GM18873 (cell line): ENCODE results near the gene MRPS31.
"Not testable (repeated sequence)": the region's sequence is repeated elsewhere in the genome, so short reads cannot be mapped to it uniquely, and the experiment has no call there.

ENCODE experiments used
- ATAC-seq: cut with Tn5 transposase; IDR thresholded peaks from one replicate; pipeline ENCODE4 v1.9.1; 2021; ENCODE audit warnings: mild to moderate bottlenecking, moderate library complexity, moderate number of reproducible peaks; ENCODE audit not compliant: unreplicated experiment, low FRiP score

Gene MRPS31

GRCh38 chr13:40764587-40765403 is 6.2 kb downstream of the MRPS31 start:
- ATAC-seq = no peak

DNA sequence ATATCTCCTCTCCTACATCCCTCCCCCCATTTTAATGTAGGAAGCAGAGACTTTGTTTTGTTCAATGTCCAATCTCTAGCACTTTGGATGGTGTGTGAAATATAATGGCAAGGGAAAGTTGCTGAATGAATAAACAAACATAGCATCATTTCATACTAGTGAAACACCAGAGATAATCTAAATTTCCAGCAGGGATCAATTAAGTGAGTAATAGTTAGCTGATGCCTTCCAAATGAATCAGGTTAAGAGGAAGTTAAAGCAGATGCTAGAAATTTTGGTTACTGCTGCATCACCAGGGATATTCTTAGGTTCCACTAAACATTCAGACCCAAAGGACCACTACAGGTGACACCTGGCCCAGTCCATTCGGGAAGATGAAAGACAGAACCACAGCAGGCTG is 8.1 kb downstream of the MRPS31 start:
- no peak for ATAC-seq

DNA sequence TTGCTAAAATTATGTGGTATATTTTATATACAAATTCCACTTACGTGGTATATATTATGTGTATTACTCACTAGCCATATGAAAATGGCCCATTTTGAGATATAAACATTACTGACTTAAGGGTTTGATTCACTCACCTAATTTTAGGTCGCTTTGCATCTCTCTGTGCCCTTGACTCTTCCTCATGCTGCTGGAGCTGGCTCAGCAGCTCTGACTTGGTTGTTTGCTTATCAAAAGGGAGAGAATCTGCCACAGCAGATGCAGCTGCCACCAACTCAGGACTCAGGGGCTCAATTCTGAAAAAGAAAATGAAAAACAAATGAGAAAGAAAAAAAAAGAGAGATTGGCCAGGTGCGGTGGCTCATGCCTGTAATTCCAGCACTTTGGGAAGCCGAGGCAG is 12.2 kb downstream of the MRPS31 start:
- peak; percentile 39 for ATAC-seq

- peak; percentile 40 for ATAC-seq
Measured at GRCh38 chr13:40756042-40756441, 14.9 kb downstream of the MRPS31 start.

GRCh38 chr13:40755082-40755700 is 15.8 kb downstream of the MRPS31 start:
- ATAC-seq = no peak

DNA sequence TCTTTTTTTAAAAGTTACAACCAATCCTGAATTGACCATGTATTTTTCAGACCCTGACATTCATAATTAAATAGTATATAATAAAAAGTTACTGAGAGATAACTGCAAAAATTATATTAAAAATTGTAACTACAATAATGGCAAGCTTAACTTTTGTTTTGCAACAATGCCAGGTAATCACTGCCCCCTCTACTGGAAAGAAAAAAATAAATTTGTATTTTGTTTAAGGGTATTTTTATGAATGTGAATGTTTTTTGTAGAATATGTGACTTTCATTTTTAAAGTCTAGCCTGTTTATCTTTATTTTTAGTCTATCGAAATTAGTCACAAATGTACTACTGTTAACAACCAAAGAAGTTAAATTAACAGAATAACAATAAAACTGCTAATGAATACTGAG is 21.7 kb downstream of the MRPS31 start:
- ATAC-seq = no peak

DNA sequence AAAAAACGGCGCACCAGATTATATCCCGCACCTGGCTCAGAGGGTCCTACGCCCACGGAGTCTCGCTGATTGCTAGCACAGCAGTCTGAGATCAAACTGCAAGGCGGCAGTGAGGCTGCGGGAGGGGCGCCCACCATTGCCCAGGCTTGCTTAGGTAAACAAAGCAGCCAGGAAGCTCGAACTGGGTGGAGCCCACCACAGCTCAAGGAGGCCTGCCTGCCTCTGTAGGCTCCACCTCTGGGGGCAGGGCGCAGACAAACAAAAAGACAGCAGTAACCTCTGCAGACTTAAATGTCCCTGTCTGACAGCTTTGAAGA is 35.8 kb downstream of the MRPS31 start:
- ATAC-seq = not testable (repeated sequence)

- ATAC-seq = not testable (repeated sequence)
Measured at GRCh38 chr13:40734536-40735231, 36.3 kb downstream of the MRPS31 start.

GRCh38 chr13:40732658-40733057 is 38.3 kb downstream of the MRPS31 start:
- no peak for ATAC-seq

DNA sequence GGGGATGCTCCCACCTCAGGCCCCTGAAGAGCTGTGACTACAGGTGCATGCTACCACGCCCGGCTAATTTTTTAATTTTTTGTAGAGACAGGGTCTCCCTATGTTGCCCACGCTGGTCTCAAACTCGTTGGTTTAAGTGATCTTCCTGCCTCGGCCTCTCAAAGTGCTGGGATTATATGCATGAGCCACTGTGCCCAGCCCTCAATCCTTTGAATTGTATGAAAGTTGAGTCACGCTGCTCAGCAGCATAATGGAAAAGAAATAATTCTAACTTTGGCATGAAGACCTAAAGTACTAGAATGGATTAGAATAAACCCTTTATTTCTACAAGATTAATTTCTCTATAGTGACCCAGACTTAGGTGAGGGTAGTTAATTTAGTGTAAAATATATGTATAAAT is 42.4 kb downstream of the MRPS31 start:
- ATAC-seq = no peak

- ATAC-seq = not testable (repeated sequence)
Measured at GRCh38 chr13:40714433-40714832, 56.6 kb downstream of the MRPS31 start.

GRCh38 chr13:40706439-40706838 is 64.6 kb downstream of the MRPS31 start:
- no peak for ATAC-seq

- ATAC-seq = peak; percentile 69
Measured at GRCh38 chr13:40697711-40698110, 73.3 kb downstream of the MRPS31 start.

- no peak for ATAC-seq
Measured at GRCh38 chr13:40694426-40694825, 76.6 kb downstream of the MRPS31 start.

DNA sequence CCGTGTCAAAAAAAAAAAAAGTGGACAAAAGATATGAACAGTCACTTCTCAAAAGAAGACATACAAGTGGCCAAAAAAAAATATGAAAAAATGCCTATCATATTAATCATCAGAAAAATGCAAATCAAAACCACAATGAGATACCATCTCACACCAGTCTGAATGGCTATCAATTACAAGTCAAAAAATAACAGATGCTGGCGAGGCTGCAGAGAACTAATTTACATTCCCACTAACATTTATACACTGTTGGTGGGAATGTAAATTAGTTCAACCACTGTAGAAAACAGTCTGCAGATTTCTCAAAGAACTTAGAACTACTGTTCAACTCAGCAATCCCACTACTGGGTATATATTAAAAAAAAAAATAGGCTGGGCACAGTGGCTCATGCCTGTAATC is 78.0 kb downstream of the MRPS31 start:
- no peak for ATAC-seq

DNA sequence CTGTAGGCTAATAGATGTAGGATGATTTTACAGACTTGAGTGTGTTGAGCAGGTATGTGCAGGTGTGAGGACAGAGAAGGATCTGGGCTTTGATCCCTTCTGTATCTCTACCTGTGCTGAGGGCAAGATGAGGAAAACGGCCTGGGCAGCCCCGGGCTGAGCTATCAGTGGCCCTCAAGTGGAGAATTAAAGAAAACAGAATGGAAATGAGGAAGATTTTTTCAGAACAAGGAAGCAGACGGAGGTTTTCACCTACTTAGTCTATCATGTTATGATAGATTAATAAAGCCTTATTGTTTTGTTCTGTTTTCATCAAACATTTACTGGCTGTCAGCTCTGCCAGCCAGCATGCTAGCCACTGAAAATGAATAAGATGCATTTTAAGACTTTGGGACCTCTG is 82.2 kb downstream of the MRPS31 start:
- no peak for ATAC-seq

DNA sequence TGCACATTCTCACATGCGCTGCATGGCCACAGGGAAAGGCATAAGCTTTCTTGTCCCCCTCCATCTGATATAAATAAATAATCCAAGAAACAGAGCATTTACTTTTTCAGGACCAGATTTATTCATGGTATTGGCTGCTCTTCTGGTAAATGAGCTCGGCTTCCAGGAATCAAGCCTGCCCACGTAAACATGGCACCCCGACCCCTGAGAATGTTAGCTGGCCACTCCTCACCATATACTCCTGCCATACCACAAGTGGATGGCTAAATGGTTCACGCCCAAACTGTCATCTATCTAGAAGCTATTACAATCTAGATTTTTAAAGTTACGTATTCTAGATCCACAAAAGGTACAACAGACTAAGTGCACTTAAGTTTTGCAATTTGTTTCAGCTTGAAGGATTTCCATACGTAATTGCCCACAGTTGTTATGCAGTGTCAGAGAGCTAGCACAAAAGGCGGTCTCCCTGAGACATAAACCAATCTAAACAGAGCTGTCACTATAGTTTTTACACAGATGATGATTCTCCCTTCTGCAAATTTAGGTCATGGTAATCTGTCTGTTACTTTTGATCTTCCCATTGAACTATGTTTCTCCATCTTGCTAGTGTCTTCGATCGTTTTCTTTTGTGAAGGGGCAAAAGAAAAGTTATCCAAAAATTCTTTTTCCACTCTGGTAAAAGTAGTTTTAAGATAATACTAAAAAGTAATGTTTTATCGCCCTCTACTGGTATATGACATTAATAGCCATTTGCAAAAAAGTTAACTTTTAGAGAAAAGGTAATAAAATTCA is 88.3 kb downstream of the MRPS31 start:
- ATAC-seq = no peak

DNA sequence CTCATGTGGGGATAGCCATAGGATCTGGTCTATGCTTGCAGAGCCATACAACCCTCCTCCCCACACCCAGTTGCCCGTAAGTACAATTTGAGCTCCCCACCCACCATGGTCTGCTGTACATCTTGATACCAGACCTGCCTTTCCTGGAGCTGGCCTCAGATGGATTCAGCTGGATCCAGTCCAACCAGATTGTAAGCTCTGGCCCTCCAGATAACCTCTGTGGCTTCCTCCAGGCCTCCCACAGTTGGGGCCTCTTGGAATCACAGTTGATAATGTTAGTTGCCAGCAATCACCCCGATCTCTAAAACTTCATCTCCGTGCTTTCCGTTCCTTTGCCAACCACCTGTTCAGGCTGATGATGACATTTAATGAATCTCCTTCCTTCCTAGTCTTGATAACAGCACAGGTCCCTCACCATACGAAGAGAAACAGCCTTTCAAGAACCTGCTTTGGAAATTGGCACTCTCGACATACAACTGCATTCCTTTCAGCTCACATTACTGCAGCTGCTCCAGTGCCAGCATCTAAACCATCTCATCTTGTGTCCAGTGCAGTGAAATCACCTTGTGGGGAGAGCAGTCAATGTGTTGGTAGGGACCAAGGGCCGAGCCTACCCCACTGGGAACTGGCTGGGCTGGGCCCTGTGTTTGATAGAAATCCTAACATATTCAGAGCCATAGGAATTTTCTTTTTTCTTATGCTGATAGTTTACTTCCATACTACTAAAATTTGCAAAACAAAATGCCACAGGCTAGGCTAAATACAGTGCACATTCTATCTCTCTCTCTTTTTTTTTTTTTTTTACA is 89.4 kb downstream of the MRPS31 start:
- no peak for ATAC-seq

DNA sequence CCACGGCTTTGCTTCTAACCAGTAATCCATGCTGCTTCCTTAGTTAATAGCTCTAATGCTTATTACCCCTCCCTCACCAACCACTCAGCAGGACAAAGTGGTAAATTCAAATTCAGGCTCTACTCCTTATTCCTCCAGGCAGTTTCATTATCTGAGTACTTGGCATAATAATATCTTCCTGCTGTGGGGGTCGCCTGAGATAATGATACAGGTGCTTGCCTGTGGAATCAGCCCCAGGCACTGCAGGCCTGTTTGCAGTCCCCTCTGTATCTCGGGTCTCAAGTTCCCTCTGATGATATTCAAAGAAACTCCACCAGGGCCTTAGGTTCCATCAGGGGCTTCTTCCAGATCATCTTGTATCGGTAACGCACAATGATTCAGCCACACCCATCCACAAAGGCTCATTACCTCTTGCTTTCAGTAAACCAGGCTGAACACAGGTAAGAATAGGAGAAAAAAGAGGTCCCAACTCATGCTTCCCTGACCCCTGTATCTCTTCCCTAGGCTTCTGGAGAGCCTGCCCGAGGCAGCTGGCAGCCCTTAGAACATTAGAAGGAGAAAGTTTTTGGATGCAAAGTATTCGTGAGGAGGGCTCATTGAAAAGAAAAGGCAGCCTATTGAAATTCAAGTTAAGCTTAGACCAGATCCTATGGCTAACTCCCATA is 90.2 kb downstream of the MRPS31 start:
- no peak for ATAC-seq
